K562 (cell line): ENCODE data around the gene AKNA. TPM values are rescaled to one million over a fixed set of nuclear protein-coding genes. Genes with fewer than 3 reads are reported as not detected.

ENCODE experiments used
- ATAC-seq: fragments of 200-7000 bp; cut with Tn5 transposase; 3 replicates; pipeline ENCODE4 v1.9.1; 2020; ENCODE audit warnings: moderate library complexity
- BruUV-seq: library from RNA; stranded (reverse); fragments of 400-500 nt; replicated peaks from 2 replicates; lab custom pipeline; 2021; lab: Mats Ljungman, UMichigan
- CTCF ChIA-PET: fragments of 300-600 bp; formaldehyde crosslinking; extraction: SDS; loops from one replicate; lab custom pipeline; 2021; ENCODE audit warnings: low intra/inter-chr PET ratio; lab: Yijun Ruan, JAX
- POLR2A ChIA-PET: fragments of 300-600, 350-650 bp; sonication (Branson Sonifier 250); formaldehyde crosslinking; extraction: SDS; loops from one replicate; lab custom pipeline; 2021; ENCODE audit warnings: antibody characterized with exemption, inconsistent platforms; lab: Yijun Ruan, JAX
- DNase-seq, 4 experiments: peaks; one replicate each; pipeline versions ENCODE4 v3.0.0 to v3.0.0-alpha.2; 2011 to 2018; ENCODE audit warnings: low spot score in 3 of 4, mixed read lengths in 3 of 4; ENCODE audit errors: extremely low read depth in 1 of 4
- FAIRE-seq: peaks from 2 replicates; lab custom pipeline; 2011; peaks lifted over from hg19 to GRCh38; lab: Jason Lieb, UNC
- H2AFZ ChIP-seq: 2 replicates; pipeline ENCODE4 v1.6.0; 2011; ENCODE audit warnings: low read depth, low read length, control low read depth, inconsistent platforms
- H3K27ac ChIP-seq: fragments of 200-600 bp; 3 replicates; pipeline ENCODE4 v1.8.0; 2011; ENCODE audit warnings: low read depth, mild to moderate bottlenecking, control low read depth, inconsistent platforms, low read length, moderate library complexity, mixed read lengths; ENCODE audit errors: extremely low read depth
- H3K27me3 ChIP-seq, 2 experiments: fragments of 300-600 bp in 1 of 2; 2 replicates in 1 of 2; 3 replicates in 1 of 2; pipeline versions ENCODE4 v1.6.0 to v1.8.0; 2011; ENCODE audit warnings: inconsistent platforms in 2 of 2, low read length in 2 of 2, mild to moderate bottlenecking in 1 of 2, mixed read lengths in 1 of 2, moderate library complexity in 1 of 2; ENCODE audit not compliant: control insufficient read depth in 2 of 2, insufficient read depth in 2 of 2
- H3K36me3 ChIP-seq: fragments of 300-600 bp; 3 replicates; pipeline ENCODE4 v1.8.0; 2011; ENCODE audit warnings: mild to moderate bottlenecking, low read length, inconsistent platforms; ENCODE audit not compliant: control insufficient read depth, insufficient read depth
- H3K4me1 ChIP-seq, 2 experiments: fragments of 200-600 bp in 1 of 2; replicated peaks in 1 of 2; 2 replicates in 1 of 2; 3 replicates in 1 of 2; pipeline versions ENCODE4 v1.5.1 to v1.8.0; 2011; ENCODE audit warnings: inconsistent platforms in 2 of 2, low read length in 2 of 2, mild to moderate bottlenecking in 1 of 2, mixed read lengths in 1 of 2, moderate library complexity in 1 of 2; ENCODE audit not compliant: control insufficient read depth in 2 of 2, insufficient read depth in 2 of 2
- H3K4me2 ChIP-seq: 2 replicates; pipeline ENCODE4 v1.6.1; 2011; ENCODE audit warnings: low read length, control low read depth, inconsistent platforms, mixed read lengths; ENCODE audit not compliant: insufficient read depth
- H3K4me3 ChIP-seq: fragments of 200-600 bp; sonication (generic), shearing (Covaris generic); 2 replicates; pipeline ENCODE4 v1.5.1; 2016; ENCODE audit warnings: control low read depth, inconsistent platforms
- H3K79me2 ChIP-seq: fragments of 200-600 bp; 3 replicates; pipeline ENCODE4 v1.8.0; 2011; ENCODE audit warnings: low read length, inconsistent platforms; ENCODE audit not compliant: control insufficient read depth, insufficient read depth
- H3K9ac ChIP-seq, 2 experiments: 2 replicates each; pipeline versions ENCODE4 v1.6.0 to v1.6.1; 2011; ENCODE audit warnings: low read depth in 2 of 2, low read length in 2 of 2, control low read depth in 1 of 2, inconsistent platforms in 1 of 2, mild to moderate bottlenecking in 1 of 2, mixed read lengths in 1 of 2; ENCODE audit not compliant: insufficient read depth in 1 of 2
- H3K9me1 ChIP-seq: one replicate; pipeline ENCODE4 v1.6.0; 2011; ENCODE audit warnings: inconsistent platforms, mild to moderate bottlenecking, low read length, moderate library complexity; ENCODE audit not compliant: control insufficient read depth, insufficient read depth
- H3K9me3 ChIP-seq: replicated peaks from 2 replicates; pipeline ENCODE4 v1.5.1; 2011; ENCODE audit warnings: low read depth, low read length, inconsistent platforms; ENCODE audit not compliant: control insufficient read depth, insufficient read depth
- H4K20me1 ChIP-seq: replicated peaks from 2 replicates; pipeline ENCODE4 v1.6.1; 2011; ENCODE audit warnings: low read length, inconsistent platforms, mixed read lengths; ENCODE audit not compliant: control insufficient read depth, insufficient read depth
- BRD9 ChIP-seq: fragments of 450-650 bp; IDR thresholded peaks from 2 replicates; pipeline ENCODE4 v1.6.1; 2018; ENCODE audit warnings: low read depth; ENCODE audit not compliant: partially characterized antibody
- FOSL1 ChIP-seq: fragments of 200-800 bp; sonication (Bioruptor generic); conservative IDR thresholded peaks from 2 replicates; pipeline ENCODE4 v1.6.1; 2016; ENCODE audit warnings: missing genetic modification characterization, missing compliant biosample characterization
- FUS ChIP-seq: fragments of 200-400 bp; formaldehyde crosslinking; optimal IDR thresholded peaks from 2 replicates; pipeline ENCODE3; 2017; ENCODE audit warnings: low read depth, low read length
- MBD2 ChIP-seq: sonication (generic); IDR thresholded peaks from 2 replicates; pipeline ENCODE4 v1.6.1; 2016; ENCODE audit warnings: low read depth, borderline replicate concordance
- MXD1 ChIP-seq: fragments of 250-450 bp; sonication (Bioruptor Pico); IDR thresholded peaks from 2 replicates; pipeline ENCODE4 v1.8.0; 2021; ENCODE audit warnings: borderline replicate concordance, mild to moderate bottlenecking, moderate library complexity; ENCODE audit not compliant: poor library complexity, severe bottlenecking
- SMARCB1 ChIP-seq: IDR thresholded peaks from 2 replicates; pipeline ENCODE4 v1.6.1; 2011; ENCODE audit warnings: improper control_type of control experiment, low read depth; ENCODE audit not compliant: insufficient read length
- TGIF2 ChIP-seq: sonication (generic); formaldehyde crosslinking; IDR thresholded peaks from 2 replicates; pipeline ENCODE4 v1.8.1; 2022; ENCODE audit warnings: mild to moderate bottlenecking, missing genetic modification reagents, moderate library complexity
- ZNF277 ChIP-seq: fragments of 250-450 bp; sonication (Bioruptor Pico); IDR thresholded peaks from 2 replicates; pipeline ENCODE4 v1.8.0; 2022; ENCODE audit warnings: inconsistent platforms, mild to moderate bottlenecking, moderate library complexity, borderline replicate concordance
- ZNF445 ChIP-seq: fragments of 250-450 bp; sonication (Bioruptor Pico); IDR thresholded peaks from 2 replicates; pipeline ENCODE4 v1.4.0; 2020; ENCODE audit warnings: low read depth, mild to moderate bottlenecking, moderate library complexity
- WGBS: fragments of 100-300 bp; shearing (Covaris generic); methylation state at CpG from one replicate; pipeline ENCODE4 v1.1.6; 2016; ENCODE audit warnings: low coverage, mixed read lengths; ENCODE audit not compliant: insufficient coverage; ENCODE audit errors: missing lambda C conversion rate; 5-methylcytosine and 5-hydroxymethylcytosine counted together
- in situ Hi-C: fragments of 300-500 bp; cut with MboI; formaldehyde crosslinking; loops from 4 replicates; pipeline ENCODE4 v1.15.0; 2018; ENCODE audit warnings: inconsistent platforms, mixed read lengths
- intact Hi-C: fragments of 100-400 bp; cut with micrococcal nuclease; formaldehyde crosslinking; loops from 2 replicates; pipeline ENCODE4 v1.14.2; 2022
- polyA plus RNA-seq, 8 experiments: library from polyadenylated mRNA; depleted of rRNA in 4 of 8; stranded (reverse) in 5 of 8; unstranded in 3 of 8; fragments of >200 nt; fragmentation: Nextera tagmentation in 2 of 8; fragmentation: Illumina TruSeq in 1 of 8; extraction: Ambion mirVana in 2 of 8; extraction: Trizol in 1 of 8; gene quantifications; 2 replicates each; pipeline versions ENCODE4 v1.2.1 to v1.2.3, GENCODE V29; 2011 to 2014; ENCODE audit warnings: inconsistent platforms in 1 of 8, missing spikeins in 1 of 8
- total RNA-seq, 7 experiments: library from RNA; depleted of rRNA in 6 of 7; stranded (reverse); fragments of >200 nt in 6 of 7; fragmentation: Illumina TruSeq in 2 of 7; extraction: Trizol in 2 of 7; gene quantifications; 2 replicates each; pipeline versions ENCODE4 v1.2.1 to v1.2.3, GENCODE V29; 2011 to 2021; ENCODE audit warnings: low replicate concordance in 1 of 7

Gene AKNA
- total and polyA plus RNA-seq, 9 of the 15 experiments (the other 6 are each of a cell fraction or from before 2014, with no cell fraction given): 0.29 to 20.5 (median 3.9) TPM

GRCh38 chr9:114386361-114386885, 1.4 kb downstream of the AKNA start:
- no TSS peak for BruUV-seq
- Histone ChIP-seq H3K9me3 (no peaks in the 10 kb centered on the region), H3K4me1 (peaks cover 0 to 9% of the 10 kb centered on the region in 2 experiments; a peak in 2 of 5 replicates), H3K79me2 (no peaks in the 10 kb centered on the region), H3K27me3 (no peaks in the 10 kb centered on the region), H3K9me1 (no peaks in the 10 kb centered on the region), H3K36me3 (no peaks in the 10 kb centered on the region), H3K4me2 (no peak overlapping the region), H3K27ac (no peak overlapping the region), H3K4me3 (no peak overlapping the region), H3K9ac (0 out of 4 replicates have a peak overlapping the region, but pooled peaks of 1 of the 2 experiments have one; percentile 55), H4K20me1 (peaks cover 33% of the 10 kb centered on the region), H2AFZ (no peak overlapping the region)
- 61% methylated on average over 10 of the region's 10 CpGs for WGBS
- ATAC-seq: no peak; the same call in 2 of the 3 replicates
- in situ Hi-C loops: no loop called here
- ChIA-PET POLR2A (interaction anchor here (0.6 to 5.1 kb wide), 4 partner anchors 10 to 24 kb away, joined by 4 to 30 read pairs (median 6); no protein-coding TSS in a partner anchor), CTCF (no interaction called here)
- intact Hi-C loops: no loop called here
- no peak for FAIRE-seq
- TF ChIP-seq TGIF2 (CRISPR knock-in tag): no peak
- DNase-seq: no peak

- no TSS peak for BruUV-seq
- H3K9ac ChIP-seq: peak overlapping the region in 1 of 2 experiments; percentile 56; a peak in 2 of 4 replicates
- TF ChIP-seq FUS (no peak), BRD9 (no peak), ZNF445 (CRISPR knock-in tag) (no peak), SMARCB1 (no peak), MXD1 (CRISPR knock-in tag) (no peak), ZNF277 (CRISPR knock-in tag) (no peak), MBD2 (no peak), FOSL1 (tag) (0 out of 2 replicates have a peak, but pooled peaks have one; percentile 22)
Observed at GRCh38 chr9:114385397-114386181, 2.2 kb downstream of the AKNA start.

More at GRCh38 chr9:114385397-114386181, 2.2 kb downstream of the AKNA start:
- in situ Hi-C loops (no loop called here), intact Hi-C loops (no loop called here)
- no peak overlapping the region for H3K4me2 ChIP-seq
- H2AFZ ChIP-seq: no peak overlapping the region
- H3K4me1 ChIP-seq: peaks cover 0 to 9% of the 10 kb centered on the region in 2 experiments; a peak in 2 of 5 replicates
- H3K9me3 ChIP-seq: no peaks in the 10 kb centered on the region
- no peak overlapping the region for H3K27ac ChIP-seq
- POLR2A ChIA-PET: interaction anchor here (0.6 to 5.1 kb wide), 4 partner anchors 9 to 45 kb away, joined by 3 to 30 read pairs (median 6); no protein-coding TSS in a partner anchor
- no peaks in the 10 kb centered on the region for H3K79me2 ChIP-seq
- H3K4me3 ChIP-seq: no peak overlapping the region
- no peak for DNase-seq
- 71% methylated on average over 11 of the region's 11 CpGs for WGBS
- no peak for FAIRE-seq
- no peaks in the 10 kb centered on the region for H3K9me1 ChIP-seq
- no peaks in the 10 kb centered on the region for H3K27me3 ChIP-seq
- CTCF ChIA-PET: no interaction called here
- no peaks in the 10 kb centered on the region for H3K36me3 ChIP-seq
- no peak for ATAC-seq
- peaks cover 29% of the 10 kb centered on the region for H4K20me1 ChIP-seq
